Central memory CD8-positive, alpha-beta T cell (primary cell): ENCODE measurements around the gene CD300LB.
A peak's percentile ranks its signal among the peaks of the same experiment; 100 is the strongest.
"Not testable (repeated sequence)": the region's sequence is repeated elsewhere in the genome, so short reads cannot be mapped to it uniquely, and the experiment has no call there.

Source experiments
- ATAC-seq: fragments of 150-1000 bp; cut with Tn5 transposase; replicated peaks from 2 replicates; pipeline ENCODE4 v1.10.0; 2022; ENCODE audit warnings: mild to moderate bottlenecking, moderate FRiP score, moderate number of reproducible peaks; ENCODE audit not compliant: poor library complexity, severe bottlenecking; ENCODE audit errors: extremely low read depth
- DNase-seq, 2 donors: peaks; one replicate each; pipeline ENCODE4 v3.0.0; 2021; ENCODE audit warnings: low spot score in 2 of 2
- H3K27ac Mint-ChIP-seq: one replicate; pipeline ENCODE4 v1.8.0; 2022; ENCODE audit warnings: low read depth, mild to moderate bottlenecking, moderate library complexity, mixed read lengths
- H3K27me3 Mint-ChIP-seq: one replicate; pipeline ENCODE4 v1.8.0; 2022; ENCODE audit warnings: mixed read lengths
- H3K36me3 Mint-ChIP-seq: one replicate; pipeline ENCODE4 v1.8.0; 2022; ENCODE audit warnings: mild to moderate bottlenecking, moderate library complexity, mixed read lengths; ENCODE audit not compliant: insufficient read depth
- H3K4me1 Mint-ChIP-seq: one replicate; pipeline ENCODE4 v1.8.0; 2022; ENCODE audit warnings: mixed read lengths
- H3K4me3 Mint-ChIP-seq: one replicate; pipeline ENCODE4 v1.8.0; 2022; ENCODE audit warnings: mild to moderate bottlenecking, moderate library complexity, mixed read lengths
- H3K9me3 Mint-ChIP-seq: one replicate; pipeline ENCODE4 v1.8.0; 2022; ENCODE audit warnings: mixed read lengths

The CD300LB gene

GRCh38 chr17:74497471-74497870 is 33.8 kb downstream of the CD300LB start:
- ATAC-seq (no peak), DNase-seq (no peak)
- peaks cover 6% of the 10 kb centered on the region for H3K4me1 Mint-ChIP-seq
- no peak overlapping the region for H3K27ac Mint-ChIP-seq
- no peak overlapping the region for H3K4me3 Mint-ChIP-seq
- H3K27me3 Mint-ChIP-seq: no peaks in the 10 kb centered on the region
- H3K36me3 Mint-ChIP-seq: peaks cover 2% of the 10 kb centered on the region
- H3K9me3 Mint-ChIP-seq: no peaks in the 10 kb centered on the region

- Mint-ChIP-seq H3K4me1 (peaks cover 36% of the 10 kb centered on the region), H3K36me3 (peaks cover 2% of the 10 kb centered on the region), H3K27me3 (no peaks in the 10 kb centered on the region), H3K9me3 (no peaks in the 10 kb centered on the region), H3K27ac (no peak overlapping the region), H3K4me3 (no peak overlapping the region)
- DNase-seq (peak; percentile 55 to 59), ATAC-seq (peak; percentile 36)
These were observed 37.9 kb downstream of the CD300LB start for GRCh38 chr17:74493331-74493833.

- Mint-ChIP-seq H3K9me3 (no peaks in the 10 kb centered on the region), H3K27me3 (no peaks in the 10 kb centered on the region), H3K4me1 (peaks cover 44% of the 10 kb centered on the region), H3K4me3 (no peak overlapping the region), H3K27ac (no peak overlapping the region), H3K36me3 (peaks cover 5% of the 10 kb centered on the region)
- DNase-seq: no peak
- no peak for ATAC-seq
These were observed 39.6 kb downstream of the CD300LB start for GRCh38 chr17:74491626-74492025.

- no peak for ATAC-seq
- peaks cover 44% of the 10 kb centered on the region for H3K4me1 Mint-ChIP-seq
- H3K4me3 Mint-ChIP-seq: no peak overlapping the region
- no peak overlapping the region for H3K27ac Mint-ChIP-seq
- peaks cover 5% of the 10 kb centered on the region for H3K36me3 Mint-ChIP-seq
- no peak for DNase-seq
- H3K9me3 Mint-ChIP-seq: no peaks in the 10 kb centered on the region
- no peaks in the 10 kb centered on the region for H3K27me3 Mint-ChIP-seq
These were observed 40.6 kb downstream of the CD300LB start for GRCh38 chr17:74490716-74491115.

- not testable (repeated sequence) for DNase-seq, H3K9me3 Mint-ChIP-seq, H3K4me3 Mint-ChIP-seq, H3K27ac Mint-ChIP-seq, ATAC-seq, H3K36me3 Mint-ChIP-seq, H3K27me3 Mint-ChIP-seq
- H3K4me1 Mint-ChIP-seq: peaks cover 43% of the 10 kb centered on the region
These were observed 43.0 kb downstream of the CD300LB start for GRCh38 chr17:74488276-74488675.

- Mint-ChIP-seq H3K27me3 (no peaks in the 10 kb centered on the region), H3K9me3 (no peaks in the 10 kb centered on the region), H3K4me3 (no peak overlapping the region), H3K4me1 (peaks cover 53% of the 10 kb centered on the region), H3K36me3 (peaks cover 20% of the 10 kb centered on the region), H3K27ac (no peak overlapping the region)
- ATAC-seq (no peak), DNase-seq (no peak)
These were observed 45.4 kb downstream of the CD300LB start for GRCh38 chr17:74485841-74486240.

GRCh38 chr17:74485022-74485743 is 46.1 kb downstream of the CD300LB start:
- no peak for ATAC-seq
- Mint-ChIP-seq H3K36me3 (peaks cover 21% of the 10 kb centered on the region), H3K4me3 (no peak overlapping the region), H3K4me1 (peaks cover 54% of the 10 kb centered on the region), H3K9me3 (no peaks in the 10 kb centered on the region), H3K27ac (peak overlapping the region; percentile 10), H3K27me3 (no peaks in the 10 kb centered on the region)
- no peak for DNase-seq

- no peaks in the 10 kb centered on the region for H3K9me3 Mint-ChIP-seq
- H3K4me3 Mint-ChIP-seq: no peak overlapping the region
These were observed 47.2 kb downstream of the CD300LB start for GRCh38 chr17:74484066-74484465.

GRCh38 chr17:74481621-74482020 is 49.7 kb downstream of the CD300LB start:
- Mint-ChIP-seq H3K27me3 (no peaks in the 10 kb centered on the region), H3K4me3 (no peak overlapping the region), H3K9me3 (no peaks in the 10 kb centered on the region), H3K27ac (peak overlapping the region; percentile 93), H3K36me3 (peaks cover 26% of the 10 kb centered on the region), H3K4me1 (peaks cover 60% of the 10 kb centered on the region)
- ATAC-seq (no peak), DNase-seq (no peak)

More at GRCh38 chr17:74484066-74484465, 47.2 kb downstream of the CD300LB start:
- H3K36me3 Mint-ChIP-seq: peaks cover 23% of the 10 kb centered on the region
- no peaks in the 10 kb centered on the region for H3K27me3 Mint-ChIP-seq
- peaks cover 54% of the 10 kb centered on the region for H3K4me1 Mint-ChIP-seq
- no peak overlapping the region for H3K27ac Mint-ChIP-seq
- no peak for ATAC-seq
- DNase-seq: no peak

- peak overlapping the region; percentile 66 for H3K4me3 Mint-ChIP-seq
- H3K36me3 Mint-ChIP-seq: peaks cover 34% of the 10 kb centered on the region
- H3K27ac Mint-ChIP-seq: peak overlapping the region; percentile 93
- ATAC-seq (no peak), DNase-seq (no peak)
- H3K9me3 Mint-ChIP-seq: no peaks in the 10 kb centered on the region
- no peaks in the 10 kb centered on the region for H3K27me3 Mint-ChIP-seq
- H3K4me1 Mint-ChIP-seq: peaks cover 68% of the 10 kb centered on the region
These were observed 51.0 kb downstream of the CD300LB start for GRCh38 chr17:74480290-74480689.

GRCh38 chr17:74478420-74479100 is 52.7 kb downstream of the CD300LB start:
- Mint-ChIP-seq H3K9me3 (no peaks in the 10 kb centered on the region), H3K36me3 (peaks cover 44% of the 10 kb centered on the region), H3K27ac (peak overlapping the region; percentile 93), H3K27me3 (no peaks in the 10 kb centered on the region), H3K4me1 (peaks cover 85% of the 10 kb centered on the region), H3K4me3 (peak overlapping the region; percentile 66)
- DNase-seq (no peak), ATAC-seq (peak; percentile 55)

GRCh38 chr17:74477411-74477810 is 53.9 kb downstream of the CD300LB start:
- ATAC-seq: no peak
- peak overlapping the region; percentile 93 for H3K27ac Mint-ChIP-seq

GRCh38 chr17:74475189-74475588 is 56.1 kb downstream of the CD300LB start:
- H3K36me3 Mint-ChIP-seq: peaks cover 42% of the 10 kb centered on the region
- H3K9me3 Mint-ChIP-seq: no peaks in the 10 kb centered on the region
- H3K4me1 Mint-ChIP-seq: peaks cover 89% of the 10 kb centered on the region
- H3K27me3 Mint-ChIP-seq: no peaks in the 10 kb centered on the region
- no peak for DNase-seq
- peak overlapping the region; percentile 69 for H3K4me3 Mint-ChIP-seq
- peak overlapping the region; percentile 95 for H3K27ac Mint-ChIP-seq
- ATAC-seq: no peak

More at GRCh38 chr17:74477411-74477810, 53.9 kb downstream of the CD300LB start:
- H3K27me3 Mint-ChIP-seq: no peaks in the 10 kb centered on the region
- H3K9me3 Mint-ChIP-seq: no peaks in the 10 kb centered on the region
- peaks cover 39% of the 10 kb centered on the region for H3K36me3 Mint-ChIP-seq
- peak overlapping the region; percentile 66 for H3K4me3 Mint-ChIP-seq
- H3K4me1 Mint-ChIP-seq: peaks cover 90% of the 10 kb centered on the region
- DNase-seq: no peak
